HG03064 (cell line): ENCODE data around the gene POU2F3.
A peak's percentile ranks its signal among the peaks of the same experiment; 100 is the strongest.

ENCODE experiments used
- ATAC-seq: cut with Tn5 transposase; IDR thresholded peaks from one replicate; pipeline ENCODE4 v1.9.1; 2021; ENCODE audit warnings: low read depth; ENCODE audit not compliant: unreplicated experiment

POU2F3 gene

DNA sequence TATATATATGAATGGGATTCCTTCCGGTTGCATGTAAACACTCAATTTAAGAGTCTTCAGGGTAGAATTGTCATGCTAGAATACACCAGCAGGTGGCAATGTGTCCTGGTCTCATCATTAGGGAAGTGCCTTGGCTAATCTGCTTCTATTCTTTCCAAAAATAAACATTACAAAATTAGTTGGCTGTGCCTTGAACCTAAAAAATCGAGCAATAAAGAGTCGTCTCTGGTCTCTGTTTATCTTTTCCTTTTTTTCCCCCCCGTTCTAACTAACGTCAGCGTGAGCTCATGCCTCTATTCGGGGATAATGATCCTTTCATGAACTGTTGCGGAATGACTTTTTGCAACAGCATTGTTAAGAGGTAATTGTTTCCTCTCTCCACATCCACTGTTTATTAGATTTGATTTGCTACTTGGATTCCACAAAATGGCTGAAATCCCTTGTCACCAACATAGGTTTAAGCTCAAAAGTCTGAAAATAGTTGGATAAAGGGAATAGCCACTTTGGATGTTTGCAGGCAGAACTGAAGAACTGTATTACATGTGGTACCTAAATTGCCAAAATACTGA lies 95.0 kb downstream of the POU2F3 start:
- ATAC-seq: no peak

- ATAC-seq: peak; percentile 30
These were observed 95.6 kb downstream of the POU2F3 start for GRCh38 chr11:120335556-120335907.

- peak; percentile 52 for ATAC-seq
These were observed 96.1 kb downstream of the POU2F3 start, which contains the start of gene ARHGEF12 for GRCh38 chr11:120335908-120336640. TSS of gene ARHGEF12 (plus strand) at chr11:120336413. CDS start at chr11:120337244, 831 bp downstream.

- no peak for ATAC-seq
These were observed 96.9 kb downstream of the POU2F3 start for GRCh38 chr11:120336641-120337354.

GRCh38 chr11:120337355-120338106 lies 97.6 kb downstream of the POU2F3 start:
- no peak for ATAC-seq

GRCh38 chr11:120338107-120338933 lies 98.4 kb downstream of the POU2F3 start:
- no peak for ATAC-seq

DNA sequence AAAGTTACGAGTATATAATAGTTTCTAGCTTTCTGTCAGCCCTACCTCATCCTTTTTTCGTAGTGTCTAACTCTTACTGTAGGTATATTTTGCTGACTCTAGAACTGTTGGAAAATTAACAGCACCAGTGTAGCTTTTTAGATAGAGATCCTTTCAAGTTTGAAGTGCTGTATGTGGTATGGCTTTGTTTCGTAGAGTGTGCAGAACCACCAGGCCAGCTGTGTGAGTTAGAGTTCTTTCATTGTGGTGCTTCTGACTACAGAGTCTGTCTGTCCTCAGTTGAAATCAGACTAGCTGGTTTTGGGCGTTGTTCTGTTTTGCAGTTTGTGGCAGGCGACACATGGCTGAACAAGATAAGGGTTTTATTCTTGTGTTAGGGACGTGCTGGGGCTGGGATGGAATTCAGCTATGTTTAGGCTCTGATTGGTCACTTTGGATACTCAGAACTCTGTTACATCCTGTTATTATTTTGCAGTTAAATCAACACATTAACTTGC lies 99.5 kb downstream of the POU2F3 start:
- no peak for ATAC-seq

DNA sequence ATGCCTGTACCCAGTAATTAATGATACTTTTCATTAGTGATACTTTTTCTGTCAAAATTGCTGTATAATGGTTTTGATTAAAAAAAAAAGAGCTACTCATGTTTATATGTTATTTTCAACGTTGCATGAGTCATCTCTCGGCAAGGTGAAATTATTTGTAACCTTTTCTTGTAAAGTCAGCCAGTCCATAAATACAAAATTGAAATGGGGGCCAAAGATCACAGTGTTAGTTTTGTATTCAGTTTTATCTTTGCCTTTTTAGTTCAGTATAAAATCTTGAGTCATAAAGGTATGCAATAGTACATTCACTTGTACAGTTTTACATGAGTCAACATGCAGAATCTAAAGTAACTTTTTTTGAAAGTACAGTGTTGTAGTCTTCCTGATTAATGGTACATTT lies 100.6 kb downstream of the POU2F3 start:
- ATAC-seq: no peak

DNA sequence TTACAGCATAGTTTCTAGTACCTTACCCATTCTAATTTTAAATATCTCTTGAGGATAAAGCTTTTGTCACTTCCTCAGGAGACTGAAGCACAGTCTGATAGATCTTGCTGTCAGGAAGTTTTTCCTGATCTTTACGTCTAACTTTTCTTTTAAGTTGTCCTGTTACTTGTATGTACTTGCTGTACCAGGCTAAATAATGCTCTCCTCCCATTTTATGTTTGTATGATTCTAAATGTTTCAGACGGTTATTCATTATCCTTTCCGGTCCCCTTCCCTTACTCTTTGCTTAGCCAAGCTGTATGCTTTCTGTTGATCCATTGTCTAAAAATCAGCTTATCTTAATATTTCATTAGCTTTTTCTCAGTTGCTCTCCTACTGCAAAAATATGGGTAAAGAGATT lies 102.3 kb downstream of the POU2F3 start:
- no peak for ATAC-seq

- no peak for ATAC-seq
These were observed 102.7 kb downstream of the POU2F3 start for GRCh38 chr11:120342678-120343077.

- peak; percentile 43 for ATAC-seq
These were observed 103.5 kb downstream of the POU2F3 start for GRCh38 chr11:120343429-120343828.

GRCh38 chr11:120344302-120345004 lies 104.5 kb downstream of the POU2F3 start:
- peak; percentile 87 for ATAC-seq

GRCh38 chr11:120346233-120346632 lies 106.3 kb downstream of the POU2F3 start:
- ATAC-seq: no peak

GRCh38 chr11:120350637-120351036 lies 110.7 kb downstream of the POU2F3 start:
- ATAC-seq: no peak

DNA sequence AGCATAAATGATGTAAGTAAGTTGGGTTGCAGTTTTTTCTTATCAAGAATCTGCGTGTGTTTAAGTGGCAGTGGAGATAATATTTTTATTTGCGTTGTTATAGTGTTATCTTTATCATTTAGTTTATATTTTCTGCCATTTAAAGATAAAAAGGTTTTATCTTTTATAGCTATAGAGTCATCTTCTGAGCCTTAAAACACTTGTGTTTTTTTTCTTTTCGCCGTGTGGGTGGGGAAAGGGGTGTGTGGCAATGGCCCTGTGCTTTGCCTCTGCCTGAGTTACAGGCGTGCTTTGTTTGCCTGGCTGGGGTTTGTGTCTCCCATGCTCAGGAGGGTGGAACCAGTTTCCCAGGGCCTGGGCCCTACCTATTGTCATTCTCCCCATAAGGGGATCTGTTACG lies 112.5 kb downstream of the POU2F3 start:
- ATAC-seq: no peak

DNA sequence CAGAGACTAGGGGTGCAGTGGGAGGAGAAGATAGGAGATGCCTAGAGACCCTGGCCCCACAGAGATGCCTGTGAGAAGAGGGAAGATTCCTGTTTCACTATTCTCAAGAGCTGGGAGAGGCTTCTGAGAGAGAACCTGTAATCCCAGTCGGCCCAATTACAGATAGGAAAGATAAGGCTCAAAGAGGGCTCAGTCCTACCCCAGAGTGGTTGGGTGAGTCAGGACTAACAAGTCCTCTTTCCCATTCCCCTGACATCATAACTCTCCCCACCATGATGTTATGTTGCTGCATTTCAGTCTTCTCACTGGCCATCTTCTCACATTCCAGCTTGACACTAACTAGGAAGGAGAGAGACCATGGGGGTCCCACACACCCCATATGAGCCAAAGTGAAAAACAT lies 114.1 kb downstream of the POU2F3 start:
- no peak for ATAC-seq

GRCh38 chr11:120354779-120355178 lies 114.8 kb downstream of the POU2F3 start:
- no peak for ATAC-seq

DNA sequence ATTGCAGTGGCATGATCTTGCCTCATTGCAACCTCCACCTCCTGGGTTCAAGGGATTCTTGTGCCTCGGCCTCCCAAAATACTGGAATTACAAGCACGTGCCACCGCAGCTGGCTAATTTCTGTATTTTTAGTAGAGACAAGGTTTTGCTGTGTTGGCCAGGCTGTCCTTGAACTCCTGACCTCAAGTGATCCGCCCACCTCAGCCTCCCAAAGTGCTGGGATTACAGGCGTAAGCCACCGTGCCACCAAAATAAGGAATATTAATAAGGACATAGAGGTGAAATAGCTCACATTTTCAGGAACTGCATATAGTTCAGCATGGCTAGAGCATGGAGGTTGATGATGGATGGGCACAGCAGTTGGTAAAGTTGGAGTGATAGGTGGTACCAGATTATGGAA lies 117.7 kb downstream of the POU2F3 start:
- no peak for ATAC-seq

- no peak for ATAC-seq
These were observed 118.8 kb downstream of the POU2F3 start for GRCh38 chr11:120358729-120359128.
